Breast epithelium (tissue), 4 donors: Measurements from ENCODE around the gene CLDN12. TPM values are rescaled to one million over a fixed set of nuclear protein-coding genes. Genes with fewer than 3 reads are reported as not detected.
A peak's percentile ranks its signal among the peaks of the same experiment; 100 is the strongest.

Experiments
- DNase-seq, 2 donors: peaks; one replicate each; pipeline ENCODE4 v3.0.0-alpha.2; 2019; ENCODE audit warnings: low spot score in 2 of 2
- H3K27ac ChIP-seq, 2 donors: fragments of 200-600 bp; sonication (generic) in 1 of 2; one replicate each; pipeline ENCODE4 v1.5.1; 2016 to 2019; ENCODE audit warnings: mild to moderate bottlenecking in 1 of 2
- H3K27me3 ChIP-seq, 2 donors: fragments of 200-600 bp; sonication (generic) in 1 of 2; one replicate each; pipeline versions ENCODE4 v1.5.1 to v1.6.0; 2017 to 2019; ENCODE audit warnings: control low read depth in 1 of 2, mild to moderate bottlenecking in 1 of 2
- H3K36me3 ChIP-seq: fragments of 200-600 bp; one replicate; pipeline ENCODE4 v1.5.1; 2019
- H3K4me1 ChIP-seq, 2 donors: fragments of 200-600 bp; sonication (generic); one replicate each; pipeline ENCODE4 v1.5.1; 2016 to 2019; ENCODE audit warnings: control low read depth in 1 of 2
- H3K4me3 ChIP-seq, 3 donors: fragments of 200-600 bp; sonication (generic); 1 replicate in 2 of 3; 2 replicates in 1 of 3; pipeline ENCODE4 v1.5.1; 2016 to 2019; ENCODE audit warnings: mild to moderate bottlenecking in 3 of 3, moderate library complexity in 2 of 3
- H3K9me3 ChIP-seq, 2 donors: fragments of 200-600 bp; sonication (generic) in 1 of 2; one replicate each; pipeline ENCODE4 v1.5.1; 2016 to 2019; ENCODE audit warnings: control low read depth in 1 of 2
- CTCF ChIP-seq, 3 donors: fragments of 450-650 bp; IDR thresholded peaks; one replicate each; pipeline ENCODE4 v1.5.1; 2016 to 2017; ENCODE audit warnings: antibody characterized with exemption in 3 of 3, mild to moderate bottlenecking in 3 of 3, moderate library complexity in 3 of 3
- POLR2A ChIP-seq: fragments of 450-650 bp; IDR thresholded peaks from one replicate; pipeline ENCODE4 v1.6.1; 2016; ENCODE audit warnings: antibody characterized with exemption, mild to moderate bottlenecking, moderate library complexity
- POLR2AphosphoS5 ChIP-seq, 3 donors: sonication (generic); formaldehyde crosslinking; IDR thresholded peaks; one replicate each; pipeline ENCODE4 v1.6.1; 2017; ENCODE audit warnings: antibody characterized with exemption in 3 of 3
- intact Hi-C: fragments of 100-400 bp; cut with DNase I; formaldehyde crosslinking; loops from one replicate; pipeline ENCODE4 v1.15.1; 2023; ENCODE audit warnings: low total_unique reads
- total RNA-seq, 3 donors: library from RNA; depleted of rRNA; stranded (reverse); fragments of >200 nt; gene quantifications; one replicate each; pipeline ENCODE4 v1.1.0, GENCODE V29; 2016

Gene CLDN12
- total RNA-seq, 3 donors from 2014 or later = 21.6 to 52.8 (median 43.3) TPM

DNA sequence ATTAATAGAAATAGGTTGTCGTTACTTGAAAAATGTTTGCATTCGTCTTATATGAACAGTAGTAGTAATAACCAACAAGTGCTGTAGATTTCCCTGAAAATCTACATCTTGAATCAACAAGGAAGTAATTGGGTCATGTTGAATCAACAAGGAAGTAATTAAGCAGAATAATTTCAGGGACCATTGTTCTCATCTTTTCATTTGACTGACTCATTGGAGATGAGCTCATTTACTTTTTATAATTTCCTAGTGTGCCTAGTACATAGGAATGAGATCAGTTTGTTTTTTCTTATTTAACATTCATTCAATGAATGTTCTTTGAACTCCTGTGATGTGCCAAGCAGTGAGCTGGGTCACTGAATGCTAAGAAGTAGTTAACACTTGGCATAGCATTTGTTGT lies 8.2 kb downstream of the CLDN12 start:
- H3K36me3 ChIP-seq = no peaks in the 10 kb centered on the region
- intact Hi-C loops = no loop called here
- TF ChIP-seq CTCF (IDR thresholded peaks at IDR 0.05) (no peak), POLR2A (no peak), POLR2AphosphoS5 (IDR thresholded peaks at IDR 0.05) (no peak)

GRCh38 chr7:90412458-90413184 lies 9.4 kb downstream of the CLDN12 start:
- Histone ChIP-seq H3K4me3 (no peak overlapping the region), H3K4me1 (no peaks in the 10 kb centered on the region), H3K27me3 (no peaks in the 10 kb centered on the region), H3K27ac (peak overlapping the region; percentile 65 to 93), H3K36me3 (no peaks in the 10 kb centered on the region), H3K9me3 (no peaks in the 10 kb centered on the region)
- intact Hi-C loops = no loop called here
- DNase-seq = peak in 1 of 2 donors; percentile 74
- no peak for TF ChIP-seq POLR2A
- peak in 2 of 3 donors; percentile 10 to 38 for TF ChIP-seq CTCF (IDR thresholded peaks at IDR 0.05)

More for the DNA sequence above, 8.2 kb downstream of the CLDN12 start:
- no peaks in the 10 kb centered on the region for H3K9me3 ChIP-seq
- H3K27me3 ChIP-seq = no peaks in the 10 kb centered on the region
- peak overlapping the region; percentile 65 to 93 for H3K27ac ChIP-seq
- H3K4me1 ChIP-seq = no peaks in the 10 kb centered on the region
- H3K4me3 ChIP-seq = no peak overlapping the region
- DNase-seq = no peak

GRCh38 chr7:90413185-90413528 lies 9.9 kb downstream of the CLDN12 start:
- intact Hi-C loops = no loop called here
- Histone ChIP-seq H3K9me3 (no peaks in the 10 kb centered on the region), H3K4me3 (no peak overlapping the region), H3K36me3 (no peaks in the 10 kb centered on the region), H3K27me3 (no peaks in the 10 kb centered on the region), H3K4me1 (no peaks in the 10 kb centered on the region), H3K27ac (peak overlapping the region in 1 of 2 donors; percentile 93)
- TF ChIP-seq CTCF (IDR thresholded peaks at IDR 0.05) (no peak), POLR2AphosphoS5 (IDR thresholded peaks at IDR 0.05) (no peak), POLR2A (no peak)
- DNase-seq = no peak

GRCh38 chr7:90421651-90422050 lies 18.4 kb downstream of the CLDN12 start:
- Histone ChIP-seq H3K4me3 (no peak overlapping the region), H3K9me3 (no peaks in the 10 kb centered on the region), H3K27ac (peak overlapping the region; percentile 59 to 81), H3K27me3 (no peaks in the 10 kb centered on the region), H3K4me1 (no peaks in the 10 kb centered on the region), H3K36me3 (no peaks in the 10 kb centered on the region)
- TF ChIP-seq POLR2AphosphoS5 (IDR thresholded peaks at IDR 0.05) (no peak), CTCF (IDR thresholded peaks at IDR 0.05) (no peak), POLR2A (no peak)
- DNase-seq = no peak
- intact Hi-C loops = no loop called here

DNA sequence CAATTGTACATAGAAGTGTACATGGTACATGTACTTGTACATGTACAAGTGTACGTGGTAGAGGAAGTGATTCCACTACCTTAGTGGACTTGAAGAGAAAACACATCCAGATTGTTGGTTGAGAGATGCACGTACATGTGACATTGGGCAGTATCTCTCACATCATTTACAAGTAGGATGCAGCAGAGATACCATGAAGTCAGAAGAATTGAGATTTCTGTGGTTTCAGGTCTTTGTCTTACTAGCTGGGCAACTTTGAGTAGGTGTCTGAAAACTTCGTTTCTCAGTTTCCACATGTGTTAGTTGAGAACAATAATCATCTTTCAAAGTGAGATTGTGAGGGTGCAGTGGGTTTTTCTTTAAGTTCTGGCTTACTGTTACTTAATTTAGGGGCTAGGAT lies 21.5 kb downstream of the CLDN12 start:
- intact Hi-C loops = no loop called here
- H3K27me3 ChIP-seq = no peaks in the 10 kb centered on the region
- no peaks in the 10 kb centered on the region for H3K9me3 ChIP-seq
- TF ChIP-seq CTCF (IDR thresholded peaks at IDR 0.05) (no peak), POLR2AphosphoS5 (IDR thresholded peaks at IDR 0.05) (no peak), POLR2A (no peak)
- no peak overlapping the region for H3K4me3 ChIP-seq
- no peak for DNase-seq
- no peak overlapping the region for H3K27ac ChIP-seq
- H3K4me1 ChIP-seq = no peaks in the 10 kb centered on the region
- no peaks in the 10 kb centered on the region for H3K36me3 ChIP-seq
